Coronary artery (tissue), 2 donors: ENCODE results near the gene THBS1.

Experiments used
- DNase-seq: peaks from one replicate; pipeline ENCODE4 v3.0.0-alpha.2; 2017; ENCODE audit warnings: low spot score
- H3K27ac ChIP-seq, 2 donors: fragments of 200-600 bp; sonication (generic); one replicate each; pipeline ENCODE4 v1.5.1; 2016 to 2019
- H3K4me3 ChIP-seq: fragments of 200-600 bp; sonication (generic); 2 replicates; pipeline ENCODE4 v1.5.1; 2016; ENCODE audit warnings: mild to moderate bottlenecking, moderate library complexity
- TF ChIP-seq, protein P1 (sequence below): fragments of 200-600 bp; sonication (generic); IDR thresholded peaks from one replicate; pipeline ENCODE4 v1.5.1; 2019; ENCODE audit warnings: antibody characterized with exemption

Gene THBS1

DNA sequence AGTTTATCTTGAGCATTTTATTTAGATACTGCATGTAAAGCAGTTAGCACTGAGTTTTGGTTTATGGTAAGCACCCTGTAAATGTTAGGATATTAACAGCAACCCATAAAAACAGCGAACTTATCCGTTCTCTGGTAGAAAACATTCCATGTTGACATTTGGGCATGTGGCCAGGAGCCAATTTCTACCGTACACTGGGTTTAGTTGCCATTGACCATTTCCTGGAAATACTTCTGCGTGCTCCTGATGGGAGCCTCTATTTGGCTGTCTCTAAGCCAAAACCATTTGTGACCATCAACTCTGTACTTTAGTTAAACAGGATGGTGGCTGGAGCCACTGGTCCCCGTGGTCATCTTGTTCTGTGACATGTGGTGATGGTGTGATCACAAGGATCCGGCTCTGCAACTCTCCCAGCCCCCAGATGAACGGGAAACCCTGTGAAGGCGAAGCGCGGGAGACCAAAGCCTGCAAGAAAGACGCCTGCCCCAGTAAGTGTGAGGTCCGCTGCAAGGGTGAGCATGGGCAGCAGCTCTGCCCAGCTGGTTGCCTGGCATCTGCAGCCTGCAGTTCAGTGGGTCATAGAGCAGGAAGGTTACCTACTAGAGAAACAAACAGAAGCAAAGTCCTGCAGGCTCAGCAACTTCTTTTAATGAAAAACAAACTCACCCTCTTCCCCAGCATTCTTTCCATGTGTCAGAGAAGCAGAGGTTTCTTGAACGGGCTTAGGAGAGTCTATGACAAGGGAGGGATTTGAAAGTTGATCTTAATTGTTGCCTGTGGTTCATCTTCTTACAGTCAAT is 7.1 kb downstream of the THBS1 start:
- TF ChIP-seq, protein P1, sequence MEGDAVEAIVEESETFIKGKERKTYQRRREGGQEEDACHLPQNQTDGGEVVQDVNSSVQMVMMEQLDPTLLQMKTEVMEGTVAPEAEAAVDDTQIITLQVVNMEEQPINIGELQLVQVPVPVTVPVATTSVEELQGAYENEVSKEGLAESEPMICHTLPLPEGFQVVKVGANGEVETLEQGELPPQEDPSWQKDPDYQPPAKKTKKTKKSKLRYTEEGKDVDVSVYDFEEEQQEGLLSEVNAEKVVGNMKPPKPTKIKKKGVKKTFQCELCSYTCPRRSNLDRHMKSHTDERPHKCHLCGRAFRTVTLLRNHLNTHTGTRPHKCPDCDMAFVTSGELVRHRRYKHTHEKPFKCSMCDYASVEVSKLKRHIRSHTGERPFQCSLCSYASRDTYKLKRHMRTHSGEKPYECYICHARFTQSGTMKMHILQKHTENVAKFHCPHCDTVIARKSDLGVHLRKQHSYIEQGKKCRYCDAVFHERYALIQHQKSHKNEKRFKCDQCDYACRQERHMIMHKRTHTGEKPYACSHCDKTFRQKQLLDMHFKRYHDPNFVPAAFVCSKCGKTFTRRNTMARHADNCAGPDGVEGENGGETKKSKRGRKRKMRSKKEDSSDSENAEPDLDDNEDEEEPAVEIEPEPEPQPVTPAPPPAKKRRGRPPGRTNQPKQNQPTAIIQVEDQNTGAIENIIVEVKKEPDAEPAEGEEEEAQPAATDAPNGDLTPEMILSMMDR = no peak
- H3K27ac ChIP-seq = peak overlapping the region in 1 of 2 donors; percentile 54

DNA sequence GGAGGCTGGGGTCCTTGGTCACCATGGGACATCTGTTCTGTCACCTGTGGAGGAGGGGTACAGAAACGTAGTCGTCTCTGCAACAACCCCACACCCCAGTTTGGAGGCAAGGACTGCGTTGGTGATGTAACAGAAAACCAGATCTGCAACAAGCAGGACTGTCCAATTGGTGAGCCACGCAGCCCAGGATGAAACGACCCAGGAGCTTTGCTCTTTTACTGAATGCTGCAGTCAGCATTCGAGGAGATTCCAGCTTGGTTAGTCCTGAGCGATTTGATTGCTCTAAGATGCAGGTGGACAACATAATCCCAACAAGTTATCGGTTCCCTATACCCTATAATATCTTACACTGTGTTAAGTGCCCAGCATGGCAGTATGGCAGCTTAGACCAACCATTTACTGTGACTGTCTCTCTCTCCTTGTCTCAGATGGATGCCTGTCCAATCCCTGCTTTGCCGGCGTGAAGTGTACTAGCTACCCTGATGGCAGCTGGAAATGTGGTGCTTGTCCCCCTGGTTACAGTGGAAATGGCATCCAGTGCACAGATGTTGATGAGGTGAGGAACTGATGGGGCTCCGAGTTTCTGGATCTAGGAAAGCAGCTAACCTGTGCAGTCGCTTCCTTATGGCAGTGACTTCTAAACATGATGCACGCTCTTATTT is 7.8 kb downstream of the THBS1 start:
- no peak for DNase-seq
- Histone ChIP-seq H3K4me3 (no peak overlapping the region), H3K27ac (no peak overlapping the region)
- TF ChIP-seq, protein P1 = no peak

More for the DNA sequence above, 7.1 kb downstream of the THBS1 start:
- no peak for DNase-seq
- H3K4me3 ChIP-seq = peak overlapping the region; percentile 26

DNA sequence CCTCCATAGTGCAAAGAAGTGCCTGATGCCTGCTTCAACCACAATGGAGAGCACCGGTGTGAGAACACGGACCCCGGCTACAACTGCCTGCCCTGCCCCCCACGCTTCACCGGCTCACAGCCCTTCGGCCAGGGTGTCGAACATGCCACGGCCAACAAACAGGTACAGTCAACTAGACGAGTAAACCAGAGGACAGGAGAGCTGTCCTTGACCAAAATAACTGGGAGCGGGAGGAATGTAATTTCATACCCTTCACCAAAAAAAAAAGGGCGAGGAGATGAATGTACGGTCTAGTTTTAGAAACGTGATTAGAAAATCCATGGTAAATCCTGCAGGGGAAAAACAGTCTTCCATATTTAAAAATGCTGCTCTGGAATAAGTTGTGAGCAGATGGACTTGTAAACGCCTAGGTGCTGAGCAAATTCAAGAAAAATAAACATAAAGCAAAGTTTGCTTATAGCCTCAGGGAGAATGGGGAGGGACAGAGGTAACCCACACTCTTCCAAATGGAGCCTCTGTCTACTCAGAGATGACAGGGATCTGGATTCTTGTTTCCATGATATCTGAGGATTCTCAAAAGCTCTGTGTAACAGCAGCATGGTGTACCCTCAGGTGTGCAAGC is 8.4 kb downstream of the THBS1 start:
- Histone ChIP-seq H3K4me3 (no peak overlapping the region), H3K27ac (no peak overlapping the region)
- DNase-seq = no peak
- TF ChIP-seq, protein P1 = no peak

DNA sequence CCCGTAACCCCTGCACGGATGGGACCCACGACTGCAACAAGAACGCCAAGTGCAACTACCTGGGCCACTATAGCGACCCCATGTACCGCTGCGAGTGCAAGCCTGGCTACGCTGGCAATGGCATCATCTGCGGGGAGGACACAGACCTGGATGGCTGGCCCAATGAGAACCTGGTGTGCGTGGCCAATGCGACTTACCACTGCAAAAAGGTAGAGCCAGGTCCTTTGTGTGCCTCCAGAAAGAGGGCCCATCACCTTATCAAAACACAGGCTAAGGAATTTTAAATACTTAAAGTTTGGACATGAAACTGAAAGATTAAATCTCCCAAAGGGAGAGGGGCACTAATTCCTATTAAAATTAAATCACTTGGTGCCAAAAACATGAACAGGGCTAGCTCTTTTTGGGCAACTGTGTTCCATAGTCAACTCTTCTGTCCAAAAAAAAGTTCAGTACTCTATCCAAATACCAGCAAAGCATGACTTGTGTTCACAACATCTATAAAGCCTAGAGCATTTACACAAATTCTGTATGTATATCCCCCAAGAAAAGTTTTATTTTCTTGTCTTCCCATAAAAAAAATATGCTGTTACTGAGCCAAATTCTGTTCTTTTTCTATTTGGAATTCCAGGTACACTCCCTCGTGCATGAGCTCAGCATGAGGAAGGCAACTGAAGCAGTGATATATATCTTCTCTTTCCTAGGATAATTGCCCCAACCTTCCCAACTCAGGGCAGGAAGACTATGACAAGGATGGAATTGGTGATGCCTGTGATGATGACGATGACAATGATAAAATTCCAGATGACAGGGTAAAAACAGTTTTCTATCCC is 9.2 kb downstream of the THBS1 start:
- DNase-seq = no peak
- Histone ChIP-seq H3K4me3 (no peak overlapping the region), H3K27ac (no peak overlapping the region)
- TF ChIP-seq, protein P1 = no peak

DNA sequence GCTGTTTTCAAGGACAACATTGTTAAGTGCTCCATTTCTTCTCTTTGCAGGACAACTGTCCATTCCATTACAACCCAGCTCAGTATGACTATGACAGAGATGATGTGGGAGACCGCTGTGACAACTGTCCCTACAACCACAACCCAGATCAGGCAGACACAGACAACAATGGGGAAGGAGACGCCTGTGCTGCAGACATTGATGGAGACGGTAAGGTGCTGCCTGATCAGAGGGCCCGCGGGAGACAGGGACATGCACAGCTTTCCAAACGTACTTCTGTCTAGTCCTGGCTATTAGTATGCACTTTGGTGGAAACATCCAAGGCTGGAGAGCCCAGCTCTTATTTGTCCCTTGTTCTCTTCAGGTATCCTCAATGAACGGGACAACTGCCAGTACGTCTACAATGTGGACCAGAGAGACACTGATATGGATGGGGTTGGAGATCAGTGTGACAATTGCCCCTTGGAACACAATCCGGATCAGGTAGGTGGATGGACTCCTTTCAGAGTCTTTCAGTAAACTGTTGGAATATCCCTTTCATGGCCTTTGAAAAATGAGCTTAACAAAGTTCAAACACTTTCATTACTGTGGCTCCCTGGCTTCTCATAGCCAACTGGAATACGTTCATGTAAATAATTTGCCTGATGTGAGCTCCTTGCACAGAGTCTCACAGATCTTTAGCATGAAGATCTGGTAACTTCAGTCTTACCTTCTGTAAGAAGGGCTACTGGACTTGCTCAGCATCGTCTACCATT is 10.4 kb downstream of the THBS1 start:
- TF ChIP-seq, protein P1 = no peak
- no peak for DNase-seq
- Histone ChIP-seq H3K27ac (peak overlapping the region in 1 of 2 donors; percentile 6), H3K4me3 (peak overlapping the region; percentile 15)

DNA sequence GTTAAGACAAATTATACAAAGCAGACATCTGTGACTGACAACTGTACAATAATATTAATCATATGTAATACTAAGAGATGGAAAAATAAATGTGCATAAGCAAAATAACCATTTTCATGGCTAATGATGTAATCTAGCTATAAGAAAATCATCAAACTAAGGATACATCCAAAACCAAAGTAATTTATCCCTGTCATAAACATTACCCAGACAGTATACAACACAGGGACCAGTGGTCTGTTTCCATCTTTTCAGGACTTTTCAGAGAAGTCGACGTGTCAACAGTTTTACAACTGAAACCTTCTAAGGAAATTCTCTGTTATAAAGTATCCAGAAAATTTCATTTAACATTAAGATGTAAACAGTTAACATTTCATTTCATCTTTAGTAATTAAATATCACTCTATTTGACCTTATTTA is 11.0 kb downstream of the THBS1 start:
- H3K4me3 ChIP-seq = no peak overlapping the region
- TF ChIP-seq, protein P1 = no peak
- DNase-seq = no peak
- H3K27ac ChIP-seq = no peak overlapping the region
